OCI-LY3 (cell line): ENCODE measurements around the gene PCDH8.

Experiments used
- CTCF ChIP-seq: fragments of 200-600, 300-600 bp; sonication (generic); IDR thresholded peaks from 2 replicates; pipeline ENCODE4 v1.5.1; 2014; ENCODE audit warnings: antibody characterized with exemption, low read length, low read depth
- EZH2phosphoT487 ChIP-seq: fragments of 200-600 bp; shearing (Covaris generic); IDR thresholded peaks from 2 replicates; pipeline ENCODE4 v1.6.1; 2018; ENCODE audit warnings: antibody characterized with exemption, mixed run types, low read depth

DNA sequence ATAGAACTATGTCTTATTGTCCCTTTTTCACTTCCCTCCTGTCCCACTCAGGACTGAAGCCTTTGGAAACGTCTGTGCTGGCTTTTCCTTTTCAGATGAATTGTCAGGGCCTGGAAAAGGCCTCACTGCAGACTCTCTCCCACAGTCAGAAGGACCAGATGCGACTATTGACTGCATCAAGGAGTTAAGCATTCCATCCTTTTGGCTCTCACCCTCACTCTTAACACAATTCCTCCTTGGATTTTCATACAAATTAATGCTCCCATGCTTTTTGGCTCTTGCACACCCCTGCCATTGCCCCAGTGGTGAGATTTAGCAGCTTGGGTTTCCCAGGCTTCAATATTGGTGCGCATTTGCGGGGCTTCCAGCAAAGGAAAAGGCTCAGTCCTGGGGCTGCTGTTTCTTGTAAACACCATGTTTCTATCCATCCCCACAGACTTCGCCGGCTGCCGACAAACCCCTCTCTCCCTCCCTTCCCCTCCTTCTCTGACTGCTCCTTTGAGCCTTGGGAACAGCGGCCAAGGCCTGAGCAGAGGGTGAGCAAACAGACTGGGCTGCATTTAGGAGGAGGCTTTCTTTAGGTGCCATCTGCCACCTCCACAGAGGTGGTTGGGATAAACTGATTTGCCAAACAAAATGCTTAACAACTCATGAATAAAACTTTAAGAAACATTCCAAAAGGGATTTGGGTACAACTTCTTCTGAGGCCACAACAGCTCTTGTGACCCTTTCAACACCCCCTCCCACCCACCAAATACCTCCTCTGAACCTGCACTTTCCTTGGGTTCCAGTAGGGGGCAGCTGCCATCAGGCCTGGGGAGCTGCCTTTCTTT, 48.6 kb upstream of the PCDH8 start:
- TF ChIP-seq CTCF (peak; percentile 67), EZH2phosphoT487 (no peak)
